Measurements from ENCODE around the gene NEO1. TPM values are rescaled to one million over a fixed set of nuclear protein-coding genes. Genes with fewer than 3 reads are reported as not detected.

Gene NEO1
- total RNA-seq, 1 donor from 2014 or later: 24.9 TPM

DNA sequence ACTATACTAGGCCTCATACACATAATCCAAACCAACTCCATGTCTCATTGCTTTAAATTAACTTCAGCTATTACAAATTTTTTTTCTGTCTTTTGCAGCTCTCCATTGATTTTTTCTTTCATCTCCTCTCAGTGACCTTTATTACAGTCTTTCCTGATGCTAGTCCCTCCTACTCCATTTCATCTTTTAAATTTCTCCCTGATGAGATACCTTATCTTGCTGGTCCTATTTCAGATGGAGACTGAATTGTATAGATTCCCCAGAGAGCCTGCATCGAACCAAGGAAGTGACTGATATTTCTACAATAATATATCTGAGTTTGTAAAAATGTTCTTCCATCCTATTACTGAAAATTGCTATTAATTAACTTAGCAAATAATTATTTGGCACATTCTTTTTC is 45.7 kb upstream of the NEO1 start:
- no peak for DNase-seq (ENCODE audit: extremely low spot score, unreplicated experiment)
- Mint-ChIP-seq H3K27ac (ENCODE audit: unreplicated experiment) (no peak overlapping the region), H3K4me1 (ENCODE audit: unreplicated experiment) (no peaks in the 10 kb centered on the region), H3K27me3 (ENCODE audit: unreplicated experiment) (peaks cover 14% of the 10 kb centered on the region), H3K9me3 (ENCODE audit: unreplicated experiment) (no peaks in the 10 kb centered on the region), H3K4me3 (ENCODE audit: unreplicated experiment) (no peak overlapping the region), H3K36me3 (ENCODE audit: unreplicated experiment) (no peaks in the 10 kb centered on the region)
- TF ChIP-seq, protein P1, sequence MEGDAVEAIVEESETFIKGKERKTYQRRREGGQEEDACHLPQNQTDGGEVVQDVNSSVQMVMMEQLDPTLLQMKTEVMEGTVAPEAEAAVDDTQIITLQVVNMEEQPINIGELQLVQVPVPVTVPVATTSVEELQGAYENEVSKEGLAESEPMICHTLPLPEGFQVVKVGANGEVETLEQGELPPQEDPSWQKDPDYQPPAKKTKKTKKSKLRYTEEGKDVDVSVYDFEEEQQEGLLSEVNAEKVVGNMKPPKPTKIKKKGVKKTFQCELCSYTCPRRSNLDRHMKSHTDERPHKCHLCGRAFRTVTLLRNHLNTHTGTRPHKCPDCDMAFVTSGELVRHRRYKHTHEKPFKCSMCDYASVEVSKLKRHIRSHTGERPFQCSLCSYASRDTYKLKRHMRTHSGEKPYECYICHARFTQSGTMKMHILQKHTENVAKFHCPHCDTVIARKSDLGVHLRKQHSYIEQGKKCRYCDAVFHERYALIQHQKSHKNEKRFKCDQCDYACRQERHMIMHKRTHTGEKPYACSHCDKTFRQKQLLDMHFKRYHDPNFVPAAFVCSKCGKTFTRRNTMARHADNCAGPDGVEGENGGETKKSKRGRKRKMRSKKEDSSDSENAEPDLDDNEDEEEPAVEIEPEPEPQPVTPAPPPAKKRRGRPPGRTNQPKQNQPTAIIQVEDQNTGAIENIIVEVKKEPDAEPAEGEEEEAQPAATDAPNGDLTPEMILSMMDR (IDR thresholded peaks at IDR 0.05): no peak

DNA sequence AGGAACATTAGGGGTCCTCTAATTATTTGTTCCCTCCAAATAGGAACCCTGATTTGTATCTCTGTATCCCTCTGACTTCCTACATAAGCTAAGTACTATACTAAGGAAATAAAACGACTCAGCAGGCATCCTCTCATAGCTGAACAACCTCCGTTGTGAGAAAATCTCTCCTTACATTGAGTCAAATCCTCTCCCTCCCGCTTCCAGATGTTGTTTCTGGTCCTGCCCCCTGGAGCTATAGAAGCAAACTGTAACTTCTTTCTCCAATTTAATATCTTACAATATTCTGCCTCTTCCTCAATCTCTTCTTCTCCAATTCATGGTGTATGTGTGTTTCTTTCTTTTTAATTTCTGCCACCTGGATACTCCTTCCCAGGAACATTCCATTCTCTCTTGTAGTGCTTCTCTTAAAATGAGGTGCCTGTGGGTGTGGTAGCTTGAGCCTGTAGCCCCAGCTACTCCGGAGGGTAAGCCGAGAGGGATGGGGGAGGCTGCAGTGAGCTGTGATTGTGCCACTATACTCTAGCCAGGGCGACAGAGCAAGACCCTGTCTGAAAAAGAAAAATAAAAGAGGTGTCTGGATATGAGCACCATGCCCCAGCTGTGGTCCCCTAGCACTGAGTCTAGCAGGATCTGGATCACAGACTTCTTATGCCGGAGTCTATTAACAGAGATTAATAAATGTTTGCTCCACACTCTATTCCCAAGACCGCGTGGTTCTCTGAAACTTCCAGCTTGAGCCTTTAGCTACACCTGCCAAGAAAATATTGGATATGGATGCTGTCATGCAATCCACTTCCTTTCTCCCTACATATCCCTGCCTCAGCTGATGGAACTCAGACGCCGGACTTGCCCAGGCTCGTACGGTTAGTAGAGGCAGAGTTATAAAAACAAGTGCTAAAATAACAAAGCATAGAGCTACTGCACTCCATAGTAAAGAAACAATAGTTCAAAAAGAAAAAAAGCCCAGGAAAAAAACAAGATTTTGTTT is 42.9 kb upstream of the NEO1 start:
- Mint-ChIP-seq H3K27ac (ENCODE audit: unreplicated experiment) (no peak overlapping the region), H3K27me3 (ENCODE audit: unreplicated experiment) (peaks cover 17% of the 10 kb centered on the region), H3K4me3 (ENCODE audit: unreplicated experiment) (no peak overlapping the region), H3K36me3 (ENCODE audit: unreplicated experiment) (no peaks in the 10 kb centered on the region), H3K4me1 (ENCODE audit: unreplicated experiment) (no peaks in the 10 kb centered on the region), H3K9me3 (ENCODE audit: unreplicated experiment) (no peaks in the 10 kb centered on the region)
- DNase-seq (ENCODE audit: extremely low spot score, unreplicated experiment): no peak
- TF ChIP-seq, protein P1 (IDR thresholded peaks at IDR 0.05): no peak

DNA sequence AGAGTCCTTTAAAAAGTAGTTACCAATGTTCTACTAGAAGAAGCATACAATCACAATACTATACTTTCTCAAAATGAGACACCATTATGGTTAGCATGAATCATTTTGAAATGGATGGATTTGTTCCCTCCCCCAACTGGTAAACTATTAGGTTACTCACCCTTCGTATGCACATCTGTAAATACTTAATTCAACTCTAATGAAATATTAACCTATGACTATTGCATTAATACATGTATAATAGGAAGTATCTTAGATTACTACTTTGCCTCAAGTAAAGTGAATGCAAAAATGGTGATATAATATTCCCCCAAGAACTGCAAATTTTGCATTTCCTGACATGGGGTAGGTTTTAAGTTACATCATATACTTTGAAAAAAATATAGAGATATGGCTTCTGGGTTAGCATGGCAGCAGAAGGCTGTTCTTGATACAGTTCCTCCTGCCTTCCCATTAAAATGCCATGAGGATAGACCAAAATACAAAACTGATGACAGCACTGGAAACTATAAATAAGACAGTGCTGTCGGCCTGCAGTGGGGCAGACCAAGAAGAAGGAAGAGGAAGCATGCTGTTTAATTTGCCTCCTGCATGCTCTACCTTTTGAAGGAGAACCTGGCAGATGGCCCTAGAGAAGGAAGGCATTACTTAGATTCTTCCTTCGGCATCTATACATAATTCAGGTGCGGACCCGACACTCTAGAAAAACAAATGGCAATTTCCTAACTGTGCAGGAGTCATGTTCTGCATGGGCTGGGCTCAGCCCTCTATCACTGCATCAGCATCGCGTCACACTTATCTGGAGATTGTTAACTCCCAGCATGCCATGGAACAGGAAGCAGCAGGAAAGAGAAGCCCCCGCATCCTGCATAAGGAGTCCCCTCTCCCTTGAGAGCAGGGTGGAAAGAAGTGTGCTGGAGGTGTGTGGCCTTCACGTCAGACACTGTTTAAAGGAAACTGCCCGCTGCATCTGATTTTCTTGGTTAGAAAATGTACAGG is 41.8 kb upstream of the NEO1 start:
- Mint-ChIP-seq H3K4me3 (ENCODE audit: unreplicated experiment) (no peak overlapping the region), H3K27ac (ENCODE audit: unreplicated experiment) (no peak overlapping the region), H3K9me3 (ENCODE audit: unreplicated experiment) (no peaks in the 10 kb centered on the region), H3K4me1 (ENCODE audit: unreplicated experiment) (no peaks in the 10 kb centered on the region), H3K36me3 (ENCODE audit: unreplicated experiment) (no peaks in the 10 kb centered on the region), H3K27me3 (ENCODE audit: unreplicated experiment) (peaks cover 16% of the 10 kb centered on the region)
- TF ChIP-seq, protein P1 (IDR thresholded peaks at IDR 0.05): no peak
- DNase-seq (ENCODE audit: extremely low spot score, unreplicated experiment): no peak

DNA sequence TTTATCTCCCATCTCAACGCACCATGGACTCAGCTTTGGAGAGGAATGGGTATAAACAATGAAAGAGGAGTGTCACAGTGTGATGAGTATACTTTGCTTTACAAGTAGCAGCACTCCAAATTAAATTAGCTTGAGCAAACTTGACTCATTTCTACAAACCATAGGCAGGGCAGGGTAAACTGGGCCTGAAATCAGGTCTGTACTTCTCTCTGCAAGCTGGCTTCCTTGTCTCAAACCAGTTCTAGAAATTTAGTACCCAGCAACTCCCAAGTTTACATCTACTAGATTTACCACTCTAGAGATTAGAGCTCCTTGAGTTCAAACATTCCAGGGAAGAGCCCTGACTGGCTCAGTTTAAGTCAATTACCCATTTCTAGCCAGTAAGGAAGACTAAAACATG is 37.4 kb upstream of the NEO1 start:
- DNase-seq (ENCODE audit: extremely low spot score, unreplicated experiment): no peak
- Mint-ChIP-seq H3K9me3 (ENCODE audit: unreplicated experiment) (no peaks in the 10 kb centered on the region), H3K36me3 (ENCODE audit: unreplicated experiment) (no peaks in the 10 kb centered on the region), H3K4me3 (ENCODE audit: unreplicated experiment) (no peak overlapping the region), H3K27ac (ENCODE audit: unreplicated experiment) (no peak overlapping the region), H3K27me3 (ENCODE audit: unreplicated experiment) (peaks cover 16% of the 10 kb centered on the region), H3K4me1 (ENCODE audit: unreplicated experiment) (no peaks in the 10 kb centered on the region)
- TF ChIP-seq, protein P1 (IDR thresholded peaks at IDR 0.05): no peak
